H9 (cell line): ENCODE data around the gene HLX. TPM values are rescaled to one million over a fixed set of nuclear protein-coding genes. Genes with fewer than 3 reads are reported as not detected.

Source experiments
- DNase-seq: peaks from one replicate; pipeline ENCODE4 v3.0.0-alpha.2; 2017
- H2AFZ ChIP-seq: one replicate; pipeline ENCODE4 v1.6.1; 2013; ENCODE audit warnings: mild to moderate bottlenecking, low read length, control low read depth, moderate library complexity
- H2AK5ac ChIP-seq: 2 replicates; pipeline ENCODE4 v1.6.1; 2013; ENCODE audit warnings: low read length, control low read depth, mixed read lengths; ENCODE audit not compliant: insufficient read length
- H2BK120ac ChIP-seq: one replicate; pipeline ENCODE4 v1.6.1; 2013; ENCODE audit warnings: low read depth, mild to moderate bottlenecking, low read length, control low read depth, inconsistent platforms; ENCODE audit not compliant: poor library complexity, severe bottlenecking
- H2BK12ac ChIP-seq: 2 replicates; pipeline ENCODE4 v1.6.1; 2013; ENCODE audit warnings: low read length, control low read depth, mixed read lengths, low read depth; ENCODE audit not compliant: insufficient read length
- H2BK15ac ChIP-seq: 2 replicates; pipeline ENCODE4 v1.6.1; 2013; ENCODE audit warnings: low read depth, low read length, control low read depth
- H2BK20ac ChIP-seq: one replicate; pipeline ENCODE4 v1.6.1; 2013; ENCODE audit warnings: low read depth, mild to moderate bottlenecking, low read length, control low read depth, inconsistent platforms; ENCODE audit not compliant: poor library complexity, severe bottlenecking
- H2BK5ac ChIP-seq: 2 replicates; pipeline ENCODE4 v1.6.1; 2013; ENCODE audit warnings: low read length, control low read depth, mixed read lengths; ENCODE audit not compliant: insufficient read length
- H3K14ac ChIP-seq: 2 replicates; pipeline ENCODE4 v1.6.1; 2013; ENCODE audit warnings: low read length, control low read depth; ENCODE audit not compliant: insufficient read depth
- H3K18ac ChIP-seq: 2 replicates; pipeline ENCODE4 v1.6.1; 2013; ENCODE audit warnings: low read depth, mild to moderate bottlenecking, mixed read lengths, low read length, control low read depth; ENCODE audit not compliant: insufficient read length
- H3K23ac ChIP-seq: 2 replicates; pipeline ENCODE4 v1.6.1; 2013; ENCODE audit warnings: low read length, control low read depth, mixed read lengths, low read depth; ENCODE audit not compliant: insufficient read length
- H3K23me2 ChIP-seq: 2 replicates; pipeline ENCODE4 v1.6.1; 2013; ENCODE audit warnings: low read depth, mild to moderate bottlenecking, mixed read lengths, low read length, control low read depth; ENCODE audit not compliant: insufficient read length, poor library complexity, severe bottlenecking
- H3K27ac ChIP-seq: 2 replicates; pipeline ENCODE4 v1.5.1; 2013; ENCODE audit warnings: low read length, control low read depth, mixed read lengths, low read depth; ENCODE audit not compliant: insufficient read length
- H3K27me3 ChIP-seq: 2 replicates; pipeline ENCODE4 v1.6.1; 2013; ENCODE audit warnings: low read length, control low read depth, inconsistent platforms; ENCODE audit not compliant: insufficient read depth
- H3K4ac ChIP-seq: 2 replicates; pipeline ENCODE4 v1.6.1; 2013; ENCODE audit warnings: low read depth, mild to moderate bottlenecking, control low read depth, inconsistent platforms, low read length, moderate library complexity
- H3K4me1 ChIP-seq: 2 replicates; pipeline ENCODE4 v1.6.1; 2013; ENCODE audit warnings: low read length, control low read depth, inconsistent platforms; ENCODE audit not compliant: insufficient read depth
- H3K4me2 ChIP-seq: 2 replicates; pipeline ENCODE4 v1.6.1; 2013; ENCODE audit warnings: low read length, control low read depth, mixed read lengths; ENCODE audit not compliant: insufficient read length, insufficient read depth
- H3K56ac ChIP-seq: 2 replicates; pipeline ENCODE4 v1.6.1; 2013; ENCODE audit warnings: low read depth, mild to moderate bottlenecking, mixed read lengths, low read length, control low read depth; ENCODE audit not compliant: insufficient read length
- H3K79me1 ChIP-seq: 2 replicates; pipeline ENCODE4 v1.6.1; 2013; ENCODE audit warnings: low read depth, mild to moderate bottlenecking, moderate library complexity, low read length, control low read depth, inconsistent platforms; ENCODE audit not compliant: insufficient read depth, poor library complexity, severe bottlenecking
- H3K79me2 ChIP-seq: 2 replicates; pipeline ENCODE4 v1.6.1; 2013; ENCODE audit warnings: low read length, control low read depth, inconsistent platforms; ENCODE audit not compliant: insufficient read depth
- H3K9ac ChIP-seq: 2 replicates; pipeline ENCODE4 v1.6.1; 2013; ENCODE audit warnings: low read length, control low read depth, mixed read lengths; ENCODE audit not compliant: insufficient read length; ENCODE audit errors: extremely low read depth
- H3K9me3 ChIP-seq: one replicate; pipeline ENCODE4 v1.6.1; 2013; ENCODE audit warnings: low read depth, low read length, inconsistent platforms; ENCODE audit not compliant: control insufficient read depth
- H3T11ph ChIP-seq: one replicate; pipeline ENCODE4 v1.6.1; 2013; ENCODE audit warnings: mild to moderate bottlenecking, low read length, control low read depth, inconsistent platforms
- H4K20me1 ChIP-seq: one replicate; pipeline ENCODE4 v1.6.1; 2013; ENCODE audit not compliant: control insufficient read depth, insufficient read length, insufficient read depth
- H4K5ac ChIP-seq: 2 replicates; pipeline ENCODE4 v1.6.1; 2013; ENCODE audit warnings: low read depth, mild to moderate bottlenecking, mixed read lengths, low read length, control low read depth; ENCODE audit not compliant: insufficient read length
- H4K8ac ChIP-seq: replicated peaks from 2 replicates; pipeline ENCODE4 v1.6.1; 2013; ENCODE audit warnings: low read length, control low read depth, mixed read lengths, low read depth; ENCODE audit not compliant: insufficient read length
- H4K91ac ChIP-seq: 2 replicates; pipeline ENCODE4 v1.6.1; 2013; ENCODE audit warnings: low read depth, mild to moderate bottlenecking, moderate library complexity, mixed read lengths, low read length, control low read depth; ENCODE audit not compliant: insufficient read length
- H3K27ac Mint-ChIP-seq, 3 experiments: 2 replicates in 2 of 3; 3 replicates in 1 of 3; pipeline ENCODE4 v1.8.0; 2020 to 2021; ENCODE audit warnings: mixed read lengths in 3 of 3, mild to moderate bottlenecking in 1 of 3, moderate library complexity in 1 of 3
- H3K27me3 Mint-ChIP-seq: 2 replicates; pipeline ENCODE4 v1.8.0; 2021; ENCODE audit warnings: low read depth, mild to moderate bottlenecking, moderate library complexity, mixed read lengths
- H3K36me3 Mint-ChIP-seq, 3 experiments: 2 replicates in 2 of 3; 3 replicates in 1 of 3; pipeline ENCODE4 v1.8.0; 2020 to 2021; ENCODE audit warnings: low read depth in 3 of 3, mixed read lengths in 3 of 3; ENCODE audit not compliant: insufficient read depth in 1 of 3
- H3K4me1 Mint-ChIP-seq, 2 experiments: 2 replicates each; pipeline ENCODE4 v1.8.0; 2020; ENCODE audit warnings: mixed read lengths in 2 of 2
- H3K4me3 Mint-ChIP-seq, 2 experiments: 2 replicates in 1 of 2; 3 replicates in 1 of 2; pipeline ENCODE4 v1.8.0; 2020 to 2021; ENCODE audit warnings: mild to moderate bottlenecking in 2 of 2, mixed read lengths in 2 of 2, moderate library complexity in 1 of 2
- H3K9me3 Mint-ChIP-seq, 2 experiments: 2 replicates in 1 of 2; 3 replicates in 1 of 2; pipeline ENCODE4 v1.8.0; 2020; ENCODE audit warnings: mild to moderate bottlenecking in 2 of 2, mixed read lengths in 2 of 2, moderate library complexity in 1 of 2
- CTCF ChIP-seq: fragments of 200-600 bp; sonication (generic); conservative IDR thresholded peaks from 3 replicates; pipeline ENCODE4 v1.8.0; 2021; ENCODE audit warnings: antibody characterized with exemption, mild to moderate bottlenecking
- WGBS: extraction: QIAGEN DNeasy Blood & Tissue Kit; methylation state at CpG from one replicate; pipeline ENCODE4 v1.1.7; 2013; ENCODE audit warnings: missing lambda C conversion rate, low lambda C conversion rate, mixed read lengths; ENCODE audit not compliant: insufficient read length; ENCODE audit errors: extremely low coverage; 5-methylcytosine and 5-hydroxymethylcytosine counted together
- total RNA-seq: library from RNA; stranded (reverse); gene quantifications from 2 replicates; pipeline ENCODE4 v1.2.1, GENCODE V29; 2021

The HLX gene
- total RNA-seq, 1 experiment from 2014 or later, result 0.37 TPM

GRCh38 chr1:220887202-220887519, 7.9 kb downstream of the HLX start:
- Mint-ChIP-seq H3K27me3 (peaks cover 100% of the 10 kb centered on the region), H3K4me3 (peak overlapping the region; percentile 33 to 74), H3K4me1 (peaks cover 34 to 68% of the 10 kb centered on the region in 2 experiments), H3K9me3 (peaks cover 0 to 6% of the 10 kb centered on the region in 2 experiments; a peak in 3 of 5 replicates), H3K36me3 (no peaks in the 10 kb centered on the region; a peak in 3 of 7 replicates), H3K27ac (no peak overlapping the region)
- no peak overlapping the region for H4K91ac ChIP-seq
- no peak overlapping the region for H2AFZ ChIP-seq
- no peak overlapping the region for H4K5ac ChIP-seq
- H4K20me1 ChIP-seq, result peaks cover 7% of the 10 kb centered on the region
- H3K56ac ChIP-seq, result no peak overlapping the region
- H2BK20ac ChIP-seq, result no peak overlapping the region
- no peak overlapping the region for H3T11ph ChIP-seq
- H3K23ac ChIP-seq, result no peak overlapping the region
- H3K79me1 ChIP-seq, result no peaks in the 10 kb centered on the region
- no peak overlapping the region for H4K8ac ChIP-seq
- peak overlapping the region; percentile 12 for H3K4me2 ChIP-seq
- H2BK5ac ChIP-seq, result no peak overlapping the region
- H3K14ac ChIP-seq, result no peak overlapping the region
- no peak for DNase-seq
- H3K27me3 ChIP-seq, result peaks cover 100% of the 10 kb centered on the region
- WGBS, result no CpG with 5 or more reads among the region's 11 CpGs
- no peak overlapping the region for H3K9ac ChIP-seq
- H3K9me3 ChIP-seq, result no peaks in the 10 kb centered on the region
- no peak for TF ChIP-seq CTCF
- H2BK120ac ChIP-seq, result no peak overlapping the region
- no peak overlapping the region for H2BK12ac ChIP-seq
- no peak overlapping the region for H2BK15ac ChIP-seq
- H3K4ac ChIP-seq, result no peak overlapping the region
- H3K27ac ChIP-seq, result no peak overlapping the region
- H3K18ac ChIP-seq, result no peak overlapping the region
- no peaks in the 10 kb centered on the region for H3K79me2 ChIP-seq
- H2AK5ac ChIP-seq, result no peak overlapping the region
- H3K4me1 ChIP-seq, result no peaks in the 10 kb centered on the region; the same call in 1 of the 2 replicates
- peaks cover 9% of the 10 kb centered on the region for H3K23me2 ChIP-seq
